Testis (tissue), 3 donors: ENCODE data around the gene CIDEB. TPM values are rescaled to one million over a fixed set of nuclear protein-coding genes. Genes with fewer than 3 reads are reported as not detected.

ENCODE experiments used
- DNase-seq: peaks from one replicate; pipeline ENCODE4 v3.0.0-alpha.2; 2019
- H3K27ac ChIP-seq, 2 donors: fragments of 200-600 bp; sonication (generic); one replicate each; pipeline ENCODE4 v1.5.1; 2019
- H3K27me3 ChIP-seq: fragments of 200-600 bp; sonication (generic); one replicate; pipeline ENCODE4 v1.5.1; 2019
- H3K36me3 ChIP-seq: fragments of 200-600 bp; sonication (generic); one replicate; pipeline ENCODE4 v1.5.1; 2017; ENCODE audit warnings: low read depth; ENCODE audit errors: missing control alignments
- H3K4me1 ChIP-seq: fragments of 200-600 bp; sonication (generic); one replicate; pipeline ENCODE4 v1.5.1; 2019
- H3K4me3 ChIP-seq, 2 donors: fragments of 200-600 bp; sonication (generic); one replicate each; pipeline ENCODE4 v1.5.1; 2017 to 2019
- H3K9me3 ChIP-seq: fragments of 200-600 bp; sonication (generic); one replicate; pipeline ENCODE4 v1.5.1; 2017
- CTCF ChIP-seq, 3 experiments: fragments of 450-650 bp in 2 of 3; fragments of 200-600 bp in 1 of 3; sonication (generic) in 1 of 3; IDR thresholded peaks; one replicate each; pipeline ENCODE4 v1.5.1; 2016 to 2019; ENCODE audit warnings: antibody characterized with exemption in 3 of 3, mild to moderate bottlenecking in 2 of 3, moderate library complexity in 1 of 3
- POLR2A ChIP-seq: fragments of 450-650 bp; IDR thresholded peaks from one replicate; pipeline ENCODE4 v1.6.1; 2017; ENCODE audit warnings: antibody characterized with exemption, mild to moderate bottlenecking, moderate library complexity
- WGBS, 2 donors: methylation state at CpG; one replicate each; pipeline ENCODE4 v1.1.5; 2018; 5-methylcytosine and 5-hydroxymethylcytosine counted together
- intact Hi-C: fragments of 100-400 bp; cut with DNase I; formaldehyde crosslinking; loops from one replicate; pipeline ENCODE4 v1.15.1; 2023; ENCODE audit warnings: low total_unique reads
- polyA plus RNA-seq: library from polyadenylated mRNA; stranded (reverse); fragments of 350-450 nt; fragmentation: Illumina TruSeq; extraction: RNeasy Lipid Tissue Mini Kit (QIAGEN cat#74804); gene quantifications from one replicate; pipeline ENCODE4 v1.2.3, GENCODE V29; 2014; ENCODE audit warnings: low read depth, low replicate concordance; ENCODE audit not compliant: insufficient read depth
- total RNA-seq, 2 donors: library from RNA; depleted of rRNA; stranded (reverse); fragments of >200 nt; gene quantifications; one replicate each; pipeline ENCODE4 v1.2.3, GENCODE V29; 2016

CIDEB gene
- total and polyA plus RNA-seq, 3 donors from 2014 or later, result 3.8 to 7.0 (median 6.6) TPM

DNA sequence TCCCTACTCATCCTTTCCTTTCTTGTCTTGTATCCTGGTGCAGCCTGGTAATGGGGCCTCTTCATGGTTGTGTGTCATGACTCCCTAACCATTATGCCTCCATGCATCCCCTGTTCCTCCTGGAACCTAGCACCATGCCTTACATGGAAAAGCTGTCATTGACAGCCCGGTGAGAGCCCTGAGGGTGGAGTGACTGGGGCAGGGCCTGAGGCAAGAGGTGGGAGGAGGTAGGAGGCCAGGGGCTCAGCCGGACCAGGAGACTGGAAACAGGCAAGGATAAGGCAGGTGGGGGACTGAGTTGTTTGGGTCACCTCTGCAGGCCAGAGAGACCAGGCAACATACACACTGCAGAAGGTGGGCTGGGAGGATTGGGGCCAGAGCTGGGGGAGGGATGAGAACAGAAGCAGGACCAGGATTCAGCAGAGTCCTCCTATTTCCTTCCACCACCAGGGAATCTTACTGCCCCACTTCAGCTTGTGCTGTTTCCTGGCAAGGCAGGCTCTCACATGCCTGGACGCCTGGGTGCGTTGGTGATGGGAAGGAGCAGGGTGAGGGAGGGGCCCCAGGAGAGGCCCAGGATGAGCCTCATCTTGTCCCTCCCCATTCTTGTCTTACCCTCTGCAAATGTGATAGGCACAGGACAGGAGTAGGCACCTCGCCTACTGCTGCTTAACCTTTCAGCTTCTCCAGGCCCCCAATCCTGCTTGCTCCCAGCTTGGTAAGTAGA lies 1.9 kb upstream of the CIDEB start, which contains the start of gene LTB4R2:
Gene LTB4R2 (plus strand): TSS at position 603 of the 727 bp plus-strand sequence. CDS start 525 bp downstream, outside the sequence.
- H3K27ac ChIP-seq, result peak within 1 kb of the TSS; percentile 57 to 80
- H3K4me3 ChIP-seq, result peak within 1 kb of the TSS; percentile 55 to 65
- H3K27me3 ChIP-seq, result no peaks in the 10 kb centered on the region
- H3K4me1 ChIP-seq, result peaks cover 15% of the 10 kb centered on the region
- no peaks in the 10 kb centered on the region for H3K36me3 ChIP-seq
- H3K9me3 ChIP-seq, result no peaks in the 10 kb centered on the region
- TF ChIP-seq POLR2A, result no peak
- no peak for TF ChIP-seq CTCF (IDR thresholded peaks at IDR 0.05)
- WGBS, 2 donors, result 82 to 84% methylated on average over 5 of the region's 5 CpGs
- no peak for DNase-seq
- intact Hi-C loops, result no loop called here

DNA sequence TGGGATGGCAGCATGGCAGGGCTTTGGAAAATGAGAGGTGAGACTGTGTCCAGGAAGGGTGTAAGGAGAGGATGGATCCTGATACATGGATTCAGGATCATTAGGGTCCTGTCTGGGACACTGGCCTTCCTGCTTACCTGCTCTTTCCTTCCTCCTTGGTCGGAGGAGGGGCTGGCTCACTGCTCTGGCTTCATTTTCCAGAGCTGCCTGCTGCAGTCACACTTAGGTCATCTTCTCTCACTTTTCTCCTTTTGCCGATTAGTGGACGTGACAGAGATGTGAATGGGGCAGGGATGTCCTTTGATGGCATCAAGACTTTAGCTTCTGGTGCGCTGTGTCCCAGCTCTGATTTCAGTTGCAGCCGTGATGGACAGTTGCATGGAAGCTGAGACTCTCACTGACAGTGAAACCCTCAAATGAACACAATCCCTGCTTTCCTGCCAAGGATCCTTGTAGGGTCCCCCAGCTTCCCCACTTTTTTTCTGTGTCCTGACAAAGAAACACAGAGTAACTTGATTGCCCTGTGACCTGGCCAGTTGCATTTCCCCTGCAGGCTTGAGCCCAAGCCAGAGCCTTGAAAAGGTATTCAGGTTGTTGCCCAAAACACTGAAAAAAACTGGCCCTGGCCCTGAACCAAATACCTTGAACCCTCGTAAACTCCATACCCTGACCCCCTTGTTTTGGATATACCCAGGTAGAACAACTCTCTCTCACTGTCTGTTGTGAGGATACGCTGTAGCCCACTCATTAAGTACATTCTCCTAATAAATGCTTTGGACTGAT lies 756 bp upstream of the CIDEB start:
- no peaks in the 10 kb centered on the region for H3K27me3 ChIP-seq
- TF ChIP-seq POLR2A (no peak), CTCF (IDR thresholded peaks at IDR 0.05) (no peak)
- intact Hi-C loops, result no loop called here
- H3K9me3 ChIP-seq, result no peaks in the 10 kb centered on the region
- 86 to 88% methylated on average over 7 of the region's 7 CpGs for WGBS, 2 donors
- no peak for DNase-seq
- H3K36me3 ChIP-seq, result no peaks in the 10 kb centered on the region
- H3K4me3 ChIP-seq, result no peak overlapping the region
- H3K27ac ChIP-seq, result no peak overlapping the region
- peaks cover 15% of the 10 kb centered on the region for H3K4me1 ChIP-seq

DNA sequence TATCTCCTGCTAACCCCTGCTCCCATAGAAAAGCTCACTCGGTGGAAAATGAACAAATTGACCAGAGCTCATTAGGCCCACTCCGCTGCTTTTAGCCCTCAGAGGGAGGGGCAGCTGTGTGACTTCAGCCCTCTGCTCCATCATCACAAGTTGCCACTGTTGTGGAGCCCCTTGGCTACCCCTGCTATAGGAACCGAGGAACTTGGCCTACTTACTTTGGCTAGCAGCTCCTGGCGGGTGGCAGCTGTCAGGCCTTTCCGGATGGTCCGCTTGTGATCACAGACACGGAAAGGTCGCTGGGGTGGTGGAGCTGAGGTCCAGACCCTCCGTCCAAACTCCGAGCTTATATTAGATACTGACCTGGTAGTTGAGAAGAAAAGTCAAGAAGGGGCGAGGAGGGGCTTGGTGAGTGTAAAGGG lies 612 bp downstream of the CIDEB start:
- intact Hi-C loops, result no loop called here
- no peaks in the 10 kb centered on the region for H3K27me3 ChIP-seq
- DNase-seq, result no peak
- H3K27ac ChIP-seq, result no peak overlapping the region
- no peaks in the 10 kb centered on the region for H3K36me3 ChIP-seq
- H3K4me1 ChIP-seq, result peaks cover 15% of the 10 kb centered on the region
- 84 to 87% methylated on average over 10 to 11 of the region's 11 CpGs for WGBS, 2 donors
- TF ChIP-seq CTCF (IDR thresholded peaks at IDR 0.05), result no peak
- no peak for TF ChIP-seq POLR2A
- no peaks in the 10 kb centered on the region for H3K9me3 ChIP-seq
- H3K4me3 ChIP-seq, result no peak overlapping the region

DNA sequence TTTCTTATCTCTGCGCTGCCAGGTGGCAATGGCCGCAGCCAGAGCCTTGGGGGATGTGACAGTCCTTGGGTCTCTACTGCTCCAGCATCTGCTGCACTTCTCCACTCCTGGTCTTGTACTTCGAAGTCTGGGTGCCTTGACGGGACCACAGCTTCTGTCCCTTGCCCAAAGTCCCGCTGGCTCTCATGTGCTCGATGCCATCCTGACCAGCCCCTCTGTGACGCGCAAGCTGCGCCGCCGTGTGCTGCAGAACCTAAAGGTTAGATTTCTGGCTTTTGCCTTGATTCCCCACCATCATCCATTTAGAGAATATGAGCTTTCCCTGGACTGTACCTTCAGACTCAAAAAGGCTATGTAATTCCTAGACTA lies 3.8 kb downstream of the CIDEB start:
- Histone ChIP-seq H3K9me3 (no peaks in the 10 kb centered on the region), H3K27me3 (no peaks in the 10 kb centered on the region), H3K4me1 (peaks cover 6% of the 10 kb centered on the region), H3K27ac (no peak overlapping the region), H3K36me3 (no peaks in the 10 kb centered on the region), H3K4me3 (no peak overlapping the region)
- DNase-seq, result no peak
- 92 to 96% methylated on average over 10 to 11 of the region's 11 CpGs for WGBS, 2 donors
- TF ChIP-seq CTCF (IDR thresholded peaks at IDR 0.05) (no peak), POLR2A (no peak)
- intact Hi-C loops, result loop anchor here (5.0 kb wide), 1 partner anchor 62 kb away; the partner anchor contains the start of gene TINF2
